Hematopoietic multipotent progenitor cell (in vitro differentiated cells): ENCODE results near the gene TTLL3. TPM values are rescaled to one million over a fixed set of nuclear protein-coding genes. Genes with fewer than 3 reads are reported as not detected.
"Not testable (repeated sequence)": the region's sequence is repeated elsewhere in the genome, so short reads cannot be mapped to it uniquely, and the experiment has no call there.

ENCODE experiments used
- DNase-seq, 3 donors: peaks; one replicate each; pipeline ENCODE4 v3.0.0-alpha.2; 2011 to 2015; ENCODE audit warnings: low read depth in 2 of 3, low spot score in 2 of 3
- total RNA-seq: library from RNA; depleted of rRNA; stranded (reverse); fragments of >200 nt; gene quantifications from one replicate; pipeline ENCODE4 v1.2.3, GENCODE V29; 2012

TTLL3 gene
- total RNA-seq, 1 donor, result 35.3 TPM

GRCh38 chr3:9837701-9838582 lies 27.9 kb downstream of the TTLL3 start:
- peak in 2 of 3 donors; percentile 30 to 50 for DNase-seq

GRCh38 chr3:9838856-9839255 lies 28.8 kb downstream of the TTLL3 start:
- DNase-seq, result no peak

- DNase-seq, result no peak
Observed at GRCh38 chr3:9841015-9841414, 31.0 kb downstream of the TTLL3 start.

- peak; percentile 93 to 95 (median 95) for DNase-seq
Observed at GRCh38 chr3:9843715-9844438, 33.8 kb downstream of the TTLL3 start, which contains the start of gene RPUSD3. Gene RPUSD3 (minus strand): TSS chr3:9844008. CDS start chr3:9843990, 18 bp downstream.

DNA sequence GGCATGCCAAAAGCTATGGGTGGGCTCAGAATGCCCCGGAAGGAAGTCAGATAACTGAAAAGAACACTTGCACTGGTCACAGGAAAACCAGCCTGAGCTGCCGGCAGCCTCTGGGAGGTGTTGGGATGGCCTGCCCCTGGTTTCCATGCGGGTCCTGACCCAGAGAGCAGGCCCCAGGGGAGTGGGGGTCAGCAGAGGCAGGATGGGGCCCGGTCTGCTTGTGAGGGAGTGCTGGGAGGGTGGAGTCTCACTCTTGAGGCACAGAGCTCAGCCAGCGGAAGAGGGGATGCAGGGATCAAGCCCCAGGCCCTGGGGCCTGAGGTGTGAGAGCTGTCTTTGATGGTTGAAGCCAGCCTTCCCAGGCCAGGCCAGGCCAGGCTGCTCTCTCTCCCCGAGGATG lies 36.2 kb downstream of the TTLL3 start:
- no peak for DNase-seq

DNA sequence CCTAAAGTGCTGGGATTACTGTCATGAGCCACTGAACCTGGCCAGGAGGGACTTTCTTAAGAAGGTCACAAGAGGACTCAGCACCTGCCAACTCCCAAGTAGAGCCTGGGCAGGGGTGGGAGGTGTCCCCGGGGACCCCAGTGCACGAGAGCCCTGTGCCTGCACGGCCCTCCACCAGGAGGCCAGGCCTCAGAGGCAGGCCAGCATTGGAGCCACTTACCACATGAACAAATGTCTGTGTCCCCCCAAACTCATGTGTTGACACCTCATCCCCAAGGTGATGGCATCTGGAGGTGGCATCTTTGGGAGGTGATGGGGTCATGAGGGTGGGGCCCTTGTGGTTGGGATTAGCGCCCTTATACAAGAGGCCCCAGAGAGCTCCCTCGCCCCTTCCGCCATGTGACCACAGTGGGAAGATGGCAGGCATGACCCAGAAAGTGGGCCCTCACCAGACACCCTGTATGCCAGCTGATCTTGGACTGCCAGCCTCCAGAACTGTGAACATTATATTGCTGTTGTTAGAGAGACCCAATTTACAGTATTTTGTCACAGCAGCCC lies 36.9 kb downstream of the TTLL3 start:
- no peak for DNase-seq

DNA sequence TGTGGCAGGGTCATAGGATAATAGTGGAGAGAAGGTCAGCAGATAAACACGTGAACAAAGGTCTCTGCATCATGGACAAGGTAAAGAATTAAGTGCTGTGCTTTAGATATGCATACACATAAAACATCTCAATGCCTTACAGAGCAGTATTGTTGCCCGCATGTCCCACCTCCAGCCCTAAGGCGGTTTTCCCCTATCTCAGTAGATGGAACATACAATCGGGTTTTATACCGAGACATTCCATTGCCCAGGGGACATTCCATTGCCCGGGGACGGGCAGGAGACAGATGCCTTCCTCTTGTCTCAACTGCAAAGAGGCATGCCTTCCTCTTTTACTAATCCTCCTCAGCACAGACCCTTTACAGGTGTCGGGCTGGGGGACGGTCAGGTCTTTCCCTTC lies 37.8 kb downstream of the TTLL3 start:
- DNase-seq, result not testable (repeated sequence)

- peak in 1 of 3 donors; percentile 60 for DNase-seq
Observed at GRCh38 chr3:9848860-9849259, 38.8 kb downstream of the TTLL3 start.

- not testable (repeated sequence) for DNase-seq
Observed at GRCh38 chr3:9851383-9851782, 41.3 kb downstream of the TTLL3 start.

GRCh38 chr3:9851926-9852325 lies 41.9 kb downstream of the TTLL3 start:
- DNase-seq, result not testable (repeated sequence)

- no peak for DNase-seq
Observed at GRCh38 chr3:9852528-9852927, 42.5 kb downstream of the TTLL3 start.

- DNase-seq, result not testable (repeated sequence)
Observed at GRCh38 chr3:9854291-9854940, 44.4 kb downstream of the TTLL3 start.

DNA sequence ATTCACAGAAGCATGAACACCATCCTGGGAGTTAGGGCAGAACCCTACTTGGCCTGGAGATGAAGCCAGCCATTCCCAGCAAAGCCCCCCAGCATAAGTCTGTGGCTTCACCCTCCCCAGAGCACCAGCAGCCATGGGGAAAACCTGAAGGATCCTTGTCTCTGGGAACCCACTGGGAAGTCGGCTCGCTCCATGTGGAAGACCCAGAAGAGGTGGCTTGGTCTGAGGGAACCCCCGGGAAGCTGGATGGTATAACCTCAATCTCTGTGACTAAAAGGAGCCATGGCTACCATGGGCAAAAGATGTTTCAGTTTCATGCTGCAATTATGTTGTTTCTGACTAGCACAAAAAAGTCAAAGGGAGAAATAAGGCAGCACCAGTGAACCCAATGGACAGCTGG lies 45.5 kb downstream of the TTLL3 start:
- no peak for DNase-seq

GRCh38 chr3:9859530-9860025 lies 49.5 kb downstream of the TTLL3 start:
- no peak for DNase-seq

DNA sequence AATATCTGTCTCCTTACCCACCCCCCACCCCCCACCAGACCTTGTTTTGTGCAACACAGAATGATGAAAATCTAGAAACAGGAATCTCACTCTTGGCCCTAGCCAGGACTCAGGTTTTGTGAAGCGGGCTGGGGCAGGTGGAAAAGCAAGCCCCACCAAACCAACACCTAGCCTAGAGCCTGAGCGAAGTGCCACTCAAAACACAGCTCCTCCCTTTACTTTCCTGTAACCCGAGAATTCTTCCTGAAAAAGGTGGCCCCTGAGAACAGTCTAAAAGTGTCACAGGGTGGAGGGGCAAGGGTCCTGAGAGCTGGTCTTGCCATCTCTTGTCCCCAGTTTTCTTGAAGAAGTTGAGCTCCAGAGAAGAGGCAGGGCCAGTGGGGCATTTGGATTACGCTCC lies 51.1 kb downstream of the TTLL3 start:
- no peak for DNase-seq

- DNase-seq, result no peak
Observed at GRCh38 chr3:9861626-9862130, 51.6 kb downstream of the TTLL3 start.

DNA sequence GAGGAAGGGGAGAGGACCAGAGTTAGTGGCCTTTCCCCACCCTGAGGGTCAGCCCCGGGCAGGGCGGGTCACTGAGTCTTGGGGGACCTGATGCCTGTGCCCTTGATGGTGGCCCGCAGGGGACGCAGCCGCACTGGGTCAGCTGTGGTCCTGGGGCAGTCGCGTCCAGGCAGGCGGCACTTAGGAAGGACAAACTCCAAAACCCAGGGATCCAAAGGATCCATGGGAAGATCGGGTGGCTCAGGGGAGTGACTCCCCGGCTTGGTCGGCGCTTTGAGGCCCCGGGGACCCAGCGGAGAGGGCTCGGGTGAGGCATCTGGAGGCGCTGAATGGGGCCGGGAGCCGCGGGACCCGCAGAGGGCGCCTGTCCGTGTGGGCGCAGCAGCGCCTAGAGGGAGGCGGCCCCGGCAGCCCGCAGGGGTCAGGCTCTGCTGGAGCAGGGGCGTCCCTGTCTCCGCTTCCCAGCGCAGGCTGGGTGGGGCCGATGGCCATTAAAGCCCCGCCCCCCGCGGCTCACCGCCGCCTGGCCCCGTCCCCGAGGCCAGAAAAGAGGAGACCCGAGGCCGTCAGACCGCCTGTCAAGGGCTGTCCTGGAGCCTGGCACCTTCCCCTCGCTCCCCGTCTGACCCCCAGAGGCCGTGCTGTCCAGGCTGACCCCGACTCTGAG lies 52.5 kb downstream of the TTLL3 start:
- peak in 2 of 3 donors; percentile 65 to 70 for DNase-seq

DNA sequence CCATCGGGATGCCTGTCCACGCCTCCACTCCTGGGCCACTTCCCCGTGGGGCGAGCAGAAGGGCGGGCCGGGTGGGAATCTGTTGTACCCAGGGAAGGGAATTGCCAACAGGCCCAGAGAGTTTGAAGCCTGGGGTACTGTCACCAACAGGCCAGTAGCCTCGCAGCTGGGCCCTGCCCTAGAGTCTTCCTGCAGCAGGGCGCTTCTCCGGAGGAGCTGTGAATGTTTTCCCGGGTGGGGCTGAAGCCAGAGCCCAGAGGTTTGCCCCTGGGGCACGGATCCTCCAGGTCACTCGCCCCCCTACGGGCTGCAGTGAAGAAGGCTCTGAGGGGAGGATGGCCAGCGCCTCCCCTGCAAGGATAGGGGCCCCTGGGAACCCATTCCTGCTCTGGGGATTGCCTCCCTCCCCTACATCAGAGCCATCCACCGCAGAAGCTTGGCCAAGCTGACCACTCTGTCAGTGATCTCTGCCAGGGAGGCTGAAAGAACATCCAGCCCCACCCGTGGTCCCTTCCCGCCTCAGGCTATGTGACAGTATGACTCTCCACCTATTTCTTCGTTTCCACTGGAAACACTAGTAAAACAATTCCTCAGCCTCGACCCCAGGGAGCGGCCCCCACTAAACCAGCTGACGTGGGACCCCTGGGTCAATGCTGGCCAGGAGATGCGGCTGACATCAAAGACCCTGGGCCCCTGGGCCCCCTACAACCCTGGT lies 53.2 kb downstream of the TTLL3 start:
- no peak for DNase-seq

DNA sequence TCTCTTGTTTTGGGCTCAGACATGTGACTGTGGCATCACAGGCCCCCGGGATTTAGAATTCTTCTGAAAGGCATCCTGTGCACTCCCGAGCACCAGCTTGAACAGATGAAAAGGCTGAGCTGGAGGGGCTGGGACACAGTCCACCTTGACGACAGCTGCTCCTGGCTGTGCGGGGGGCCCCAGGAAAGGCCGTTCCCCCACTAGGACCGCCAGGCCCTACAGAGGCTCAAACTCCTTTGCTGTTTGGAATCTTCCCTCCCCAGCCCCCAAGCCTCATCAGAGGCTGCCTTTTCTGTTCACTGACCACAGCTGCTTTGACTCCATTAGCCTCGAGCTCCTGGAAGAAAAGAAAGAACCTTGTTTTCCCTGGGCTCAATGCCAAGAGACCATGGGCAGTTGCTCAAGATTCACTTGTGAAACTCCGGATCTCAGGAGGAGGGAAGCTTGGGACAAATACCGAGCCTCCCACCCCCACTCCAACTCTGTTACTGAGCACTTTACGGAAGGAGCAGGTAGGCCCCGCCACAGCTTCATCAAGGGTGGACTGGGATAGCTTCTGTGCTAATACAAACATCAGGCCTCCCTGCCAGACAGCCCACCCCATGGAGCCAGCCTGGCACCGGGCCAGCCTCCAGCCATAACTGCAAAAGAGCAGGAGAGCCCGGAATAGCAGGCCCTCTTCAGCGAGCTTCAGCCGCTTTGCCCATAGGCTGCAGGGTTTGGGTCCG lies 54.3 kb downstream of the TTLL3 start:
- DNase-seq, result no peak
